H9 (cell line): ENCODE results near the gene IL18R1. TPM values are rescaled to one million over a fixed set of nuclear protein-coding genes. Genes with fewer than 3 reads are reported as not detected.

Source experiments
- DNase-seq: peaks from one replicate; pipeline ENCODE4 v3.0.0-alpha.2; 2017
- H2AFZ ChIP-seq: one replicate; pipeline ENCODE4 v1.6.1; 2013; ENCODE audit warnings: mild to moderate bottlenecking, low read length, control low read depth, moderate library complexity
- H2AK5ac ChIP-seq: 2 replicates; pipeline ENCODE4 v1.6.1; 2013; ENCODE audit warnings: low read length, control low read depth, mixed read lengths; ENCODE audit not compliant: insufficient read length
- H2BK120ac ChIP-seq: one replicate; pipeline ENCODE4 v1.6.1; 2013; ENCODE audit warnings: low read depth, mild to moderate bottlenecking, low read length, control low read depth, inconsistent platforms; ENCODE audit not compliant: poor library complexity, severe bottlenecking
- H2BK12ac ChIP-seq: 2 replicates; pipeline ENCODE4 v1.6.1; 2013; ENCODE audit warnings: low read length, control low read depth, mixed read lengths, low read depth; ENCODE audit not compliant: insufficient read length
- H2BK15ac ChIP-seq: 2 replicates; pipeline ENCODE4 v1.6.1; 2013; ENCODE audit warnings: low read depth, low read length, control low read depth
- H2BK20ac ChIP-seq: one replicate; pipeline ENCODE4 v1.6.1; 2013; ENCODE audit warnings: low read depth, mild to moderate bottlenecking, low read length, control low read depth, inconsistent platforms; ENCODE audit not compliant: poor library complexity, severe bottlenecking
- H2BK5ac ChIP-seq: 2 replicates; pipeline ENCODE4 v1.6.1; 2013; ENCODE audit warnings: low read length, control low read depth, mixed read lengths; ENCODE audit not compliant: insufficient read length
- H3K14ac ChIP-seq: 2 replicates; pipeline ENCODE4 v1.6.1; 2013; ENCODE audit warnings: low read length, control low read depth; ENCODE audit not compliant: insufficient read depth
- H3K18ac ChIP-seq: 2 replicates; pipeline ENCODE4 v1.6.1; 2013; ENCODE audit warnings: low read depth, mild to moderate bottlenecking, mixed read lengths, low read length, control low read depth; ENCODE audit not compliant: insufficient read length
- H3K23ac ChIP-seq: 2 replicates; pipeline ENCODE4 v1.6.1; 2013; ENCODE audit warnings: low read length, control low read depth, mixed read lengths, low read depth; ENCODE audit not compliant: insufficient read length
- H3K23me2 ChIP-seq: 2 replicates; pipeline ENCODE4 v1.6.1; 2013; ENCODE audit warnings: low read depth, mild to moderate bottlenecking, mixed read lengths, low read length, control low read depth; ENCODE audit not compliant: insufficient read length, poor library complexity, severe bottlenecking
- H3K27ac ChIP-seq: 2 replicates; pipeline ENCODE4 v1.5.1; 2013; ENCODE audit warnings: low read length, control low read depth, mixed read lengths, low read depth; ENCODE audit not compliant: insufficient read length
- H3K27me3 ChIP-seq: 2 replicates; pipeline ENCODE4 v1.6.1; 2013; ENCODE audit warnings: low read length, control low read depth, inconsistent platforms; ENCODE audit not compliant: insufficient read depth
- H3K4ac ChIP-seq: 2 replicates; pipeline ENCODE4 v1.6.1; 2013; ENCODE audit warnings: low read depth, mild to moderate bottlenecking, control low read depth, inconsistent platforms, low read length, moderate library complexity
- H3K4me1 ChIP-seq: 2 replicates; pipeline ENCODE4 v1.6.1; 2013; ENCODE audit warnings: low read length, control low read depth, inconsistent platforms; ENCODE audit not compliant: insufficient read depth
- H3K4me2 ChIP-seq: 2 replicates; pipeline ENCODE4 v1.6.1; 2013; ENCODE audit warnings: low read length, control low read depth, mixed read lengths; ENCODE audit not compliant: insufficient read length, insufficient read depth
- H3K56ac ChIP-seq: 2 replicates; pipeline ENCODE4 v1.6.1; 2013; ENCODE audit warnings: low read depth, mild to moderate bottlenecking, mixed read lengths, low read length, control low read depth; ENCODE audit not compliant: insufficient read length
- H3K79me1 ChIP-seq: 2 replicates; pipeline ENCODE4 v1.6.1; 2013; ENCODE audit warnings: low read depth, mild to moderate bottlenecking, moderate library complexity, low read length, control low read depth, inconsistent platforms; ENCODE audit not compliant: insufficient read depth, poor library complexity, severe bottlenecking
- H3K79me2 ChIP-seq: 2 replicates; pipeline ENCODE4 v1.6.1; 2013; ENCODE audit warnings: low read length, control low read depth, inconsistent platforms; ENCODE audit not compliant: insufficient read depth
- H3K9ac ChIP-seq: 2 replicates; pipeline ENCODE4 v1.6.1; 2013; ENCODE audit warnings: low read length, control low read depth, mixed read lengths; ENCODE audit not compliant: insufficient read length; ENCODE audit errors: extremely low read depth
- H3K9me3 ChIP-seq: one replicate; pipeline ENCODE4 v1.6.1; 2013; ENCODE audit warnings: low read depth, low read length, inconsistent platforms; ENCODE audit not compliant: control insufficient read depth
- H3T11ph ChIP-seq: one replicate; pipeline ENCODE4 v1.6.1; 2013; ENCODE audit warnings: mild to moderate bottlenecking, low read length, control low read depth, inconsistent platforms
- H4K20me1 ChIP-seq: one replicate; pipeline ENCODE4 v1.6.1; 2013; ENCODE audit not compliant: control insufficient read depth, insufficient read length, insufficient read depth
- H4K5ac ChIP-seq: 2 replicates; pipeline ENCODE4 v1.6.1; 2013; ENCODE audit warnings: low read depth, mild to moderate bottlenecking, mixed read lengths, low read length, control low read depth; ENCODE audit not compliant: insufficient read length
- H4K8ac ChIP-seq: replicated peaks from 2 replicates; pipeline ENCODE4 v1.6.1; 2013; ENCODE audit warnings: low read length, control low read depth, mixed read lengths, low read depth; ENCODE audit not compliant: insufficient read length
- H4K91ac ChIP-seq: 2 replicates; pipeline ENCODE4 v1.6.1; 2013; ENCODE audit warnings: low read depth, mild to moderate bottlenecking, moderate library complexity, mixed read lengths, low read length, control low read depth; ENCODE audit not compliant: insufficient read length
- H3K27ac Mint-ChIP-seq, 3 experiments: 2 replicates in 2 of 3; 3 replicates in 1 of 3; pipeline ENCODE4 v1.8.0; 2020 to 2021; ENCODE audit warnings: mixed read lengths in 3 of 3, mild to moderate bottlenecking in 1 of 3, moderate library complexity in 1 of 3
- H3K27me3 Mint-ChIP-seq: 2 replicates; pipeline ENCODE4 v1.8.0; 2021; ENCODE audit warnings: low read depth, mild to moderate bottlenecking, moderate library complexity, mixed read lengths
- H3K36me3 Mint-ChIP-seq, 3 experiments: 2 replicates in 2 of 3; 3 replicates in 1 of 3; pipeline ENCODE4 v1.8.0; 2020 to 2021; ENCODE audit warnings: low read depth in 3 of 3, mixed read lengths in 3 of 3; ENCODE audit not compliant: insufficient read depth in 1 of 3
- H3K4me1 Mint-ChIP-seq, 2 experiments: 2 replicates each; pipeline ENCODE4 v1.8.0; 2020; ENCODE audit warnings: mixed read lengths in 2 of 2
- H3K4me3 Mint-ChIP-seq, 2 experiments: 2 replicates in 1 of 2; 3 replicates in 1 of 2; pipeline ENCODE4 v1.8.0; 2020 to 2021; ENCODE audit warnings: mild to moderate bottlenecking in 2 of 2, mixed read lengths in 2 of 2, moderate library complexity in 1 of 2
- H3K9me3 Mint-ChIP-seq, 2 experiments: 2 replicates in 1 of 2; 3 replicates in 1 of 2; pipeline ENCODE4 v1.8.0; 2020; ENCODE audit warnings: mild to moderate bottlenecking in 2 of 2, mixed read lengths in 2 of 2, moderate library complexity in 1 of 2
- WGBS: extraction: QIAGEN DNeasy Blood & Tissue Kit; methylation state at CpG from one replicate; pipeline ENCODE4 v1.1.7; 2013; ENCODE audit warnings: missing lambda C conversion rate, low lambda C conversion rate, mixed read lengths; ENCODE audit not compliant: insufficient read length; ENCODE audit errors: extremely low coverage; 5-methylcytosine and 5-hydroxymethylcytosine counted together
- total RNA-seq: library from RNA; stranded (reverse); gene quantifications from 2 replicates; pipeline ENCODE4 v1.2.1, GENCODE V29; 2021
- TF ChIP-seq, protein P1 (sequence below): fragments of 200-600 bp; sonication (generic); conservative IDR thresholded peaks from 3 replicates; pipeline ENCODE4 v1.8.0; 2021; ENCODE audit warnings: antibody characterized with exemption, mild to moderate bottlenecking

The IL18R1 gene
- total RNA-seq, 1 experiment from 2014 or later: not detected

DNA sequence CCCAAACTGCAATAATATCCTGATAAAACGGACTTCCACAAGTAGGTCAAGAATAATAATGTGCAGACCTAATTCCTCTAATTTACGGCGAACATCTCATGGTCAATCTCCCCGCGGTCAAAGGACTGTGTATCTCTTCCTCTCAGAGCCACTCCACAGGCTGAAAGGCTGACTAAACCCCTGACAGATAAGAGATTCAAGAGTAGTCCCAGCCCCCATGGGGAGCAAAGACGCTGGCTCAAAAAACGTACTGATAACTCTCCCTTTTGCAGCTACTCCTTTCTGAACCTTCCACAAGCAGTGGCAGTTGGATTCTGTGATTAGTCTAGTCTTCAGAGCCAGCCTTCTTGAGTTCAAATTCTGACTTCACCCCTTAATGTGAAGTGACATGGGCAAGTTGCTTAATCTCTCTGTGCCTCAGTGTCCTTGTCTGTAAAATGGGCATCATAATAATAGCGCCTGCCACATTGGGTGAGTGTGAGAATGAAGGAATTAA is 19.7 kb upstream of the IL18R1 start:
- Histone ChIP-seq H3K23me2 (no peaks in the 10 kb centered on the region), H3K23ac (no peak overlapping the region), H3K18ac (no peak overlapping the region), H4K20me1 (no peaks in the 10 kb centered on the region), H2BK20ac (no peak overlapping the region), H2AK5ac (no peak overlapping the region), H4K91ac (no peak overlapping the region), H3K79me2 (no peaks in the 10 kb centered on the region), H2BK12ac (no peak overlapping the region), H3K14ac (no peak overlapping the region), H3K79me1 (no peaks in the 10 kb centered on the region), H2BK15ac (no peak overlapping the region), H2BK5ac (no peak overlapping the region), H4K8ac (no peak overlapping the region), H3K4me1 (no peaks in the 10 kb centered on the region), H3K56ac (no peak overlapping the region), H3K9me3 (no peaks in the 10 kb centered on the region), H3K4ac (no peak overlapping the region), H2AFZ (no peak overlapping the region), H3K27ac (no peak overlapping the region), H3T11ph (no peak overlapping the region), H3K9ac (no peak overlapping the region), H3K4me2 (no peak overlapping the region), H4K5ac (no peak overlapping the region), H2BK120ac (no peak overlapping the region), H3K27me3 (no peaks in the 10 kb centered on the region)
- WGBS: no CpG with 5 or more reads among the region's 8 CpGs
- H3K27ac Mint-ChIP-seq: no peak overlapping the region
- no peaks in the 10 kb centered on the region for H3K27me3 Mint-ChIP-seq
- H3K4me1 Mint-ChIP-seq: no peaks in the 10 kb centered on the region
- TF ChIP-seq, protein P1, sequence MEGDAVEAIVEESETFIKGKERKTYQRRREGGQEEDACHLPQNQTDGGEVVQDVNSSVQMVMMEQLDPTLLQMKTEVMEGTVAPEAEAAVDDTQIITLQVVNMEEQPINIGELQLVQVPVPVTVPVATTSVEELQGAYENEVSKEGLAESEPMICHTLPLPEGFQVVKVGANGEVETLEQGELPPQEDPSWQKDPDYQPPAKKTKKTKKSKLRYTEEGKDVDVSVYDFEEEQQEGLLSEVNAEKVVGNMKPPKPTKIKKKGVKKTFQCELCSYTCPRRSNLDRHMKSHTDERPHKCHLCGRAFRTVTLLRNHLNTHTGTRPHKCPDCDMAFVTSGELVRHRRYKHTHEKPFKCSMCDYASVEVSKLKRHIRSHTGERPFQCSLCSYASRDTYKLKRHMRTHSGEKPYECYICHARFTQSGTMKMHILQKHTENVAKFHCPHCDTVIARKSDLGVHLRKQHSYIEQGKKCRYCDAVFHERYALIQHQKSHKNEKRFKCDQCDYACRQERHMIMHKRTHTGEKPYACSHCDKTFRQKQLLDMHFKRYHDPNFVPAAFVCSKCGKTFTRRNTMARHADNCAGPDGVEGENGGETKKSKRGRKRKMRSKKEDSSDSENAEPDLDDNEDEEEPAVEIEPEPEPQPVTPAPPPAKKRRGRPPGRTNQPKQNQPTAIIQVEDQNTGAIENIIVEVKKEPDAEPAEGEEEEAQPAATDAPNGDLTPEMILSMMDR: no peak
- H3K36me3 Mint-ChIP-seq: no peaks in the 10 kb centered on the region
- no peak overlapping the region for H3K4me3 Mint-ChIP-seq
- no peak for DNase-seq
- peaks cover 0 to 2% of the 10 kb centered on the region in 2 experiments; a peak in 3 of 5 replicates for H3K9me3 Mint-ChIP-seq
